Ascending aorta (tissue), 2 donors: Measurements from ENCODE around the gene H2AZ2. TPM values are rescaled to one million over a fixed set of nuclear protein-coding genes. Genes with fewer than 3 reads are reported as not detected.

Experiments
- DNase-seq, 2 donors: peaks; one replicate each; pipeline ENCODE4 v3.0.0-alpha.2; 2019; ENCODE audit warnings: low spot score in 2 of 2
- H3K27ac ChIP-seq, 2 donors: fragments of 200-600 bp; sonication (generic); one replicate each; pipeline ENCODE4 v1.5.1; 2016 to 2017; ENCODE audit warnings: mild to moderate bottlenecking in 1 of 2
- H3K27me3 ChIP-seq: fragments of 200-600 bp; sonication (generic); one replicate; pipeline ENCODE4 v1.5.1; 2017
- H3K36me3 ChIP-seq, 2 donors: fragments of 200-600 bp; sonication (generic); one replicate each; pipeline ENCODE4 v1.5.1; 2016
- H3K4me1 ChIP-seq, 2 donors: fragments of 200-600 bp; sonication (generic); one replicate each; pipeline ENCODE4 v1.5.1; 2016 to 2017; ENCODE audit warnings: mild to moderate bottlenecking in 1 of 2
- H3K4me3 ChIP-seq, 2 donors: fragments of 200-600 bp; sonication (generic); one replicate each; pipeline ENCODE4 v1.5.1; 2016 to 2017; ENCODE audit warnings: mild to moderate bottlenecking in 1 of 2
- H3K9me3 ChIP-seq, 2 donors: fragments of 200-600 bp; sonication (generic); one replicate each; pipeline ENCODE4 v1.5.1; 2016
- intact Hi-C: fragments of 100-400 bp; cut with DNase I; formaldehyde crosslinking; loops from one replicate; pipeline ENCODE4 v1.15.1; 2023
- total RNA-seq: library from RNA; depleted of rRNA; stranded (reverse); fragments of >200 nt; gene quantifications from one replicate; pipeline ENCODE4 v1.1.0, GENCODE V29; 2016
- TF ChIP-seq, protein P1 (sequence below), 3 experiments: fragments of 200-600 bp in 2 of 3; fragments of 450-650 bp in 1 of 3; sonication (generic) in 2 of 3; IDR thresholded peaks; one replicate each; pipeline ENCODE4 v1.5.1; 2016 to 2019; ENCODE audit warnings: antibody characterized with exemption in 3 of 3, mild to moderate bottlenecking in 1 of 3, moderate library complexity in 1 of 3

H2AZ2 gene
- total RNA-seq, result 128 TPM

DNA sequence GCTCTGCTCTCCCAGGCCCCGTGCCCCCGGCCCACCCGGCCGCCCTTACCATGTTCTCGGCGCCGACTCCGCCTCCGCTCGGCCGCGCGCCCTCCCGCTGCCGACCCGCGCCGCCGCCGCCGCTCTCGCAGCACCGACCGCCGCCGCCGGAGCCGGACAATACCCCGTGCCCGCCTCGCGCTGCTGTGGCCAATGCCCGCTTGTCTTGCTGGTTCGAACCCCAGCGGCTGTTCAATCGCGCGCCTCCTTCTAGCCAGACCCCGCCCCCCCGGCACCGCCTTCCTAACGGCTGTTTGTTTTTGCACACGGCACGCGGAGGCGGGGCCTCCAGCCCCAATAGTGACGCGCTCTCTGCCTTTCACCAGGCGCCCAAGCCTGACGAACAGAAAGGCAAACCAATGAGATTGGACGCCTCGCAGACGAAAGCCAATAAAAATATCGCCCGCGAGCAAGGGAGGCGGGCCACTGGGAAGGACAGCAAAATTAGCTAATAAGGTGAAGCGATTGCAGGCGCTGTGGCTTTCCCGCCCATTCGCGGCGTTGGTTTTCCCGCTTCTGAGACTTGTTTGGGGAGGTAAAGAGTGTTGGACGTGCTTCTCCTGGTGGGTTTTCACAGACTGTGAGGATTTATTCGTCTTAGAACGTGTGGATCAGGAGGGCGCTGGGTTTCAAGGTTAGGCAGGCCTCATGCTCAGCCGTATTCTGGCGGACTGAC lies at the start of gene H2AZ2:
Gene H2AZ2, minus strand, starts transcription at position 168 of the 715 bp plus-strand sequence. Its CDS starts 116 bp downstream, at position 52.
- intact Hi-C loops, result loop anchor here (1.0 to 5.0 kb wide), 9 partner anchors 37 to 273 kb away; partner anchors contain the start of genes CCM2, NACAD, OGDH and PPIA
- Histone ChIP-seq H3K9me3 (no peaks in the 10 kb centered on the region), H3K36me3 (no peaks in the 10 kb centered on the region), H3K27ac (peak within 1 kb of the TSS; percentile 91 to 94), H3K27me3 (no peaks in the 10 kb centered on the region), H3K4me3 (peak within 1 kb of the TSS; percentile 77 to 87), H3K4me1 (peaks cover 3 to 17% of the 10 kb centered on the region in 2 donors)
- TF ChIP-seq, protein P1, sequence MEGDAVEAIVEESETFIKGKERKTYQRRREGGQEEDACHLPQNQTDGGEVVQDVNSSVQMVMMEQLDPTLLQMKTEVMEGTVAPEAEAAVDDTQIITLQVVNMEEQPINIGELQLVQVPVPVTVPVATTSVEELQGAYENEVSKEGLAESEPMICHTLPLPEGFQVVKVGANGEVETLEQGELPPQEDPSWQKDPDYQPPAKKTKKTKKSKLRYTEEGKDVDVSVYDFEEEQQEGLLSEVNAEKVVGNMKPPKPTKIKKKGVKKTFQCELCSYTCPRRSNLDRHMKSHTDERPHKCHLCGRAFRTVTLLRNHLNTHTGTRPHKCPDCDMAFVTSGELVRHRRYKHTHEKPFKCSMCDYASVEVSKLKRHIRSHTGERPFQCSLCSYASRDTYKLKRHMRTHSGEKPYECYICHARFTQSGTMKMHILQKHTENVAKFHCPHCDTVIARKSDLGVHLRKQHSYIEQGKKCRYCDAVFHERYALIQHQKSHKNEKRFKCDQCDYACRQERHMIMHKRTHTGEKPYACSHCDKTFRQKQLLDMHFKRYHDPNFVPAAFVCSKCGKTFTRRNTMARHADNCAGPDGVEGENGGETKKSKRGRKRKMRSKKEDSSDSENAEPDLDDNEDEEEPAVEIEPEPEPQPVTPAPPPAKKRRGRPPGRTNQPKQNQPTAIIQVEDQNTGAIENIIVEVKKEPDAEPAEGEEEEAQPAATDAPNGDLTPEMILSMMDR (IDR thresholded peaks at IDR 0.05), result peak in 1 of 3 experiments; percentile 7
- peak; percentile 98 to 100 for DNase-seq

DNA sequence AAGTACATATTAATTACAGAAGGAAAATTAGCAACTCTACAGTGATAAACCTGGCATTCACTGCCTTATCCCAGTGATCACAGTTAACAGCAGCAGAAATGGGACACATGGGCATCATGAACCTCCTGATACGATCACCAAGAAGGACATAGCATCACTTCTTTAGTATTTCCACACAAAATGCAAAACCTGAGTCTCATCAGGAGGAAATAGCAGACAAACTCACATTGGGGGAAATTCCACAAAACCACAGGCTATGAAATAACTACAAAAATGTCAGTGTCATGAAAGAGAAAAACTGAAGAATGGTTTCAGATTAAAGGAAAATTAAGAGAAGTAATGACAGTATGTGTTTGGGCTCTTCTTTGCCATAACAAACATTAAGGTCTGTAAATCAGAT lies 49.4 kb upstream of the H2AZ2 start:
- no peaks in the 10 kb centered on the region for H3K27me3 ChIP-seq
- H3K27ac ChIP-seq, result no peak overlapping the region
- H3K4me1 ChIP-seq, result no peaks in the 10 kb centered on the region
- TF ChIP-seq, protein P1 (IDR thresholded peaks at IDR 0.05), result no peak
- H3K9me3 ChIP-seq, result no peaks in the 10 kb centered on the region
- no peak for DNase-seq
- no peak overlapping the region for H3K4me3 ChIP-seq
- intact Hi-C loops, result no loop called here
- H3K36me3 ChIP-seq, result no peaks in the 10 kb centered on the region

DNA sequence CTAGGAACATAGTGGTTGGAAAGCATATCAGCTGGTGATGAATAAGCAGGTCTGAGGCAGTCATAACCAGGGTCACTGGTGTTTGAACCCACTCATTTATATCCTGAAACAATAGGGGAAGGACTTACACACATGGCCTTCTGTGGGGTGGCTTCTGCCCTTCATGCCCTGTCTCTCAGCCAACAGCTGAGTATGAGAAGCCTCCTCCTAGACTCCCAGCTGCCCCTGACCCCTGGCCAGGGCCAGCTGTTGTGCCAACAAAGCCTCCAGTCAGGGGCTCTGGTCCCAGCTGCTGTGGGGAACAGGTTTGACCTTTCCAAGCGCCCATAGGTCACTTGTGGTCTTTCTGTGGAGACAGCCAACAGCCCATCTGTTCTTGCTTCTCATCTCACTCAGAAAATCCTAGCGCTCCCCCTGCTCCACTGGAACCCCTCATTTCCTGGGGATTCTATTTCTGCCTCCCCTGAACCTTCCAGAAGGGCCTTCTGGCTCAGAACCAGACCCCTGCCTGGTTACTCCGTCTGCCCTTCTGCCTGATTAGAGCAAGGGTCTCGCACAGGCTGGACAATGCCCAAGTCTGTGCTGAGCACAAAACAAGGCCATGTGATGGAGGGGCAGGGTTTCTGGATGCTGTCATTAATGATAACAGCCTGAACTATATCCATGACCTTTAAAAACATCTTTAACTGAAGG lies 47.1 kb upstream of the H2AZ2 start:
- Histone ChIP-seq H3K27me3 (no peaks in the 10 kb centered on the region), H3K4me3 (no peak overlapping the region), H3K9me3 (no peaks in the 10 kb centered on the region), H3K4me1 (no peaks in the 10 kb centered on the region), H3K27ac (no peak overlapping the region), H3K36me3 (no peaks in the 10 kb centered on the region)
- TF ChIP-seq, protein P1 (IDR thresholded peaks at IDR 0.05), result no peak
- no peak for DNase-seq
- intact Hi-C loops, result no loop called here

DNA sequence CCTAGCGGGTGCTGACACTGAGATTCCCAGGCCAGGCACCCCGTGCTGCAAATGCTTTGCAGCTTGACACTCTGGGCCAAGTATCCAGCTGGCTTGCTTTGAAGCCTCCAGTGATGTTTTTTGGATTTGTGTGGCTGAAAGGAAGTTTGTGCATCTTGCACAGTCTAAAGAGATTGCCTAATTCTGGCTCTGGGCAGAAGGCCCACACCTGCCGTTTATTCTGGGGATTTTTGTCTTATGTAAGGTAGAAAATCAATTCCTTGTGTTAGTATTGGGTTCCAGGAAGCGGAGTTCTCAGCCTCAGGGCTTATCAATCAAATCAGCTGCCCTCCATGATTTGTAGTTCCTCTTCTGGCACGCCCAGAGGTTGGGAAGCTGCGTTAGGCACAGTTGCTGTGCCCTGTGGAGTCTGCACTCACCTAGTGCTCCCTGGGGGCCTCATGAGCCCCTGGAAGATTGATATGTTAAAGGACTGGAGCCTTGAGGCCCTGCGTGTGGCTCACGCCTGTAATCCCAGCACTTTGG lies 45.9 kb upstream of the H2AZ2 start:
- no peak for DNase-seq
- intact Hi-C loops, result no loop called here
- H3K9me3 ChIP-seq, result no peaks in the 10 kb centered on the region
- TF ChIP-seq, protein P1 (IDR thresholded peaks at IDR 0.05), result no peak
- H3K4me3 ChIP-seq, result no peak overlapping the region
- no peak overlapping the region for H3K27ac ChIP-seq
- no peaks in the 10 kb centered on the region for H3K4me1 ChIP-seq
- H3K27me3 ChIP-seq, result no peaks in the 10 kb centered on the region
- no peaks in the 10 kb centered on the region for H3K36me3 ChIP-seq

DNA sequence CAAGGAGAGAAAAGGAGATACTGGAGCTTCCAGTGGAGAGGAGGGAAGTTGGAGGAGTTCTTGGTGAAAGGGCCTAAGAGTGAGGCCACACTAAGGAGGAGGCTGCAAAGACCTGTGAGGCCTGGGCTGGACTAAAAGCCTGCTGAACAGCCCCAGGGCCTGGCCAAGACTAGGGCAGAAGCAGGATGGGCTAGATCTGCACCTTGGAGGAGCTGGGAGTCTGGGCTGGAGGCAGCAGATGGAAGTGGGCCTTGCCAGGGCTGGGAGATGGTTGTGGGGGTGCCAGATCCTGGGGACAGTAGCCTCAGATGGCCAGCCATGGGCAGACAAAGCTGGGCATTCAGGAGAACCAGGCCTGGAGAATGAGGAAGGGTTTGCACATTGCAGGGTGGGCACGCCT lies 43.9 kb upstream of the H2AZ2 start:
- no peak for DNase-seq

More for the DNA sequence above, 43.9 kb upstream of the H2AZ2 start:
- Histone ChIP-seq H3K27ac (no peak overlapping the region), H3K4me1 (no peaks in the 10 kb centered on the region), H3K4me3 (no peak overlapping the region), H3K9me3 (no peaks in the 10 kb centered on the region), H3K27me3 (no peaks in the 10 kb centered on the region), H3K36me3 (no peaks in the 10 kb centered on the region)
- TF ChIP-seq, protein P1 (IDR thresholded peaks at IDR 0.05), result no peak
- intact Hi-C loops, result no loop called here
